H1 (cell line): ENCODE measurements around the gene ZAP70.

Source experiments
- ASH2L ChIP-seq: fragments of 200-600, 300-600 bp; sonication (generic); IDR thresholded peaks from one replicate; pipeline ENCODE4 v1.7.1; 2017; ENCODE audit warnings: low read length
- BCL11A ChIP-seq, 2 experiments: IDR thresholded peaks; one replicate each; pipeline ENCODE4 v1.6.1; 2011; ENCODE audit warnings: low read depth in 2 of 2, low read length in 2 of 2, mild to moderate bottlenecking in 2 of 2
- EP300 ChIP-seq, 2 experiments: IDR thresholded peaks; 1 replicate in 1 of 2; 2 replicates in 1 of 2; pipeline ENCODE4 v1.6.1; 2011 to 2012; ENCODE audit warnings: low read depth in 2 of 2, low read length in 2 of 2, mild to moderate bottlenecking in 2 of 2, borderline replicate concordance in 1 of 2, inconsistent platforms in 1 of 2, moderate library complexity in 1 of 2
- POLR2A ChIP-seq, 2 experiments: IDR thresholded peaks; 1 replicate in 1 of 2; 2 replicates in 1 of 2; pipeline ENCODE4 v1.6.1; 2011; ENCODE audit warnings: low read depth in 2 of 2, low read length in 2 of 2, mild to moderate bottlenecking in 2 of 2; ENCODE audit errors: control extremely low read depth in 1 of 2
- SIRT6 ChIP-seq: IDR thresholded peaks from one replicate; pipeline ENCODE4 v1.7.1; 2012; ENCODE audit warnings: low read length, inconsistent platforms
- TF ChIP-seq, protein P1 (sequence below): IDR thresholded peaks from 2 replicates; pipeline ENCODE4 v1.6.1; 2012; ENCODE audit warnings: inconsistent platforms
- TF ChIP-seq, protein P2 (sequence below), 3 experiments: IDR thresholded peaks; 1 replicate in 2 of 3; 2 replicates in 1 of 3; pipeline versions ENCODE4 v1.5.1 to v1.6.1; 2011; ENCODE audit warnings: low read length in 3 of 3, mild to moderate bottlenecking in 3 of 3, inconsistent platforms in 2 of 3, low read depth in 1 of 3, moderate library complexity in 1 of 3; ENCODE audit not compliant: insufficient read depth in 1 of 3; ENCODE audit errors: control extremely low read depth in 1 of 3

DNA sequence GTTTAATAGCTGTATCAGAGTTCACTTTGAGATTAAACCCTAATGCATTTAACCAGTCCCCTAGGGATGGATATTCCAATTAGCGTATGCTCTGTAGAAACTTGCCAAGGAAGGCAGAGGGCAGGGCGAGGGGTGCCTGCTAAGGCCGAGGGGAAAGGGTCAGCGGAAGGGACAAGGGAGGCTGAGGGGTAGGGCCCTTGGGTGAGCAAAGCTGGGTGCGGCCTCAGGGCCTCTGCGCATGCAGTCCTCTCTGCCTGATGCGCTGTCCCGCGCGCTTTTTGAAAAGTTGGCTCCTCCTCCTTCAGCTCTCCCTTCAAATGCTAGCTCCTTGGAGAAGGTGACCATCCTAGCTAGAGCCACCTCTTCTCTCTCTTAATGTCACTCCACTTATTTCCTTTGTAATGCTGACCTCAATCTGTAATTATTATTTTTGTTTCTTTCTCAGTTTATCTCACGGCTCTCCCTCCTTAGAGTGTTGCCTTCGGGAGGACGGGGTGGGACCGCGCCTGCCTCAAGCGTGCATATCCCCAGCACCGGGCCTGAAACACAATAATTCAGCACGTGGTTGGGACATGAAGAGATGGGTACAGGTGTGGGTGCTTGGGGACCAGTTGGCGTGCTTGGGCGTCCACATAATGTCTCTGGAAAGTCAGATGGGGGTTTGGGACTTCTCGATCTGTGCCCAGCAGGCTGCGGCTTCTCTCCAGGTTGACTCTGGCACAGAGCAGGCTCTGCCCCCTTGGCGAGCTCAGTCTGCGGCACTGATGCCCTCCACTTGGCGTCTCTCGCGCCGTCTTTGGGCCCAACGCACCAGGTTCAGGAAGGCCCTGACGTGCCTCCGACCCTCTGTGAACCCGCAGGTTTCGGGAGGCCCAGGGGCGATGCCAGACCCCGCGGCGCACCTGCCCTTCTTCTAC lies 10.0 kb downstream of the ZAP70 start:
- TF ChIP-seq, protein P1, sequence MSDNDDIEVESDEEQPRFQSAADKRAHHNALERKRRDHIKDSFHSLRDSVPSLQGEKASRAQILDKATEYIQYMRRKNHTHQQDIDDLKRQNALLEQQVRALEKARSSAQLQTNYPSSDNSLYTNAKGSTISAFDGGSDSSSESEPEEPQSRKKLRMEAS = no peak
- no peak for TF ChIP-seq BCL11A (IDR thresholded peaks at IDR 0.05; ENCODE audit: low read depth in 2 of 2, low read length in 2 of 2)
- TF ChIP-seq ASH2L = no peak
- TF ChIP-seq, protein P2, sequence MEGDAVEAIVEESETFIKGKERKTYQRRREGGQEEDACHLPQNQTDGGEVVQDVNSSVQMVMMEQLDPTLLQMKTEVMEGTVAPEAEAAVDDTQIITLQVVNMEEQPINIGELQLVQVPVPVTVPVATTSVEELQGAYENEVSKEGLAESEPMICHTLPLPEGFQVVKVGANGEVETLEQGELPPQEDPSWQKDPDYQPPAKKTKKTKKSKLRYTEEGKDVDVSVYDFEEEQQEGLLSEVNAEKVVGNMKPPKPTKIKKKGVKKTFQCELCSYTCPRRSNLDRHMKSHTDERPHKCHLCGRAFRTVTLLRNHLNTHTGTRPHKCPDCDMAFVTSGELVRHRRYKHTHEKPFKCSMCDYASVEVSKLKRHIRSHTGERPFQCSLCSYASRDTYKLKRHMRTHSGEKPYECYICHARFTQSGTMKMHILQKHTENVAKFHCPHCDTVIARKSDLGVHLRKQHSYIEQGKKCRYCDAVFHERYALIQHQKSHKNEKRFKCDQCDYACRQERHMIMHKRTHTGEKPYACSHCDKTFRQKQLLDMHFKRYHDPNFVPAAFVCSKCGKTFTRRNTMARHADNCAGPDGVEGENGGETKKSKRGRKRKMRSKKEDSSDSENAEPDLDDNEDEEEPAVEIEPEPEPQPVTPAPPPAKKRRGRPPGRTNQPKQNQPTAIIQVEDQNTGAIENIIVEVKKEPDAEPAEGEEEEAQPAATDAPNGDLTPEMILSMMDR (IDR thresholded peaks at IDR 0.05; ENCODE audit: control extremely low read depth in 1 of 3, insufficient read depth in 1 of 3, low read depth in 1 of 3, low read length in 3 of 3) = no peak
- no peak for TF ChIP-seq POLR2A (IDR thresholded peaks at IDR 0.05; ENCODE audit: control extremely low read depth in 1 of 2, low read depth in 2 of 2, low read length in 2 of 2)
- no peak for TF ChIP-seq SIRT6
- TF ChIP-seq EP300 (IDR thresholded peaks at IDR 0.05; ENCODE audit: borderline replicate concordance in 1 of 2, low read depth in 2 of 2, low read length in 2 of 2) = no peak
